Fibroblast of pulmonary artery (primary cell): Measurements from ENCODE around the gene LRRC27.

ENCODE experiments used
- DNase-seq: peaks from one replicate; pipeline ENCODE4 v3.0.0-alpha.2; 2010; ENCODE audit warnings: low read depth
- H3K4me3 ChIP-seq: replicated peaks from 2 replicates; pipeline ENCODE4 v1.5.1; 2011; ENCODE audit warnings: low read depth, mild to moderate bottlenecking, control low read depth, low read length, moderate library complexity
- CTCF ChIP-seq: IDR thresholded peaks from 2 replicates; pipeline ENCODE4 v1.5.1; 2011; ENCODE audit warnings: mild to moderate bottlenecking, control low read depth, low read length, inconsistent platforms; ENCODE audit errors: missing control alignments

Gene LRRC27

GRCh38 chr10:132326925-132327324, 5.1 kb upstream of the LRRC27 start:
- TF ChIP-seq CTCF: no peak
- no peak overlapping the region for H3K4me3 ChIP-seq
- DNase-seq: no peak

GRCh38 chr10:132328106-132328505, 3.9 kb upstream of the LRRC27 start:
- DNase-seq: no peak
- TF ChIP-seq CTCF: no peak
- no peak overlapping the region for H3K4me3 ChIP-seq

GRCh38 chr10:132328738-132329137, 3.3 kb upstream of the LRRC27 start:
- peak overlapping the region; percentile 79 for H3K4me3 ChIP-seq
- DNase-seq: peak; percentile 36
- no peak for TF ChIP-seq CTCF

GRCh38 chr10:132329565-132330485, 2.2 kb upstream of the LRRC27 start:
- peak overlapping the region; percentile 79 for H3K4me3 ChIP-seq
- no peak for TF ChIP-seq CTCF
- peak; percentile 63 for DNase-seq

- H3K4me3 ChIP-seq: peak overlapping the region; percentile 79
- TF ChIP-seq CTCF: no peak
- no peak for DNase-seq
Measured at GRCh38 chr10:132330486-132330833, 1.5 kb upstream of the LRRC27 start.

- DNase-seq: no peak
- H3K4me3 ChIP-seq: peak overlapping the region; percentile 80
- no peak for TF ChIP-seq CTCF
Measured at GRCh38 chr10:132332433-132332754, 401 bp downstream of the LRRC27 start.

- no peak for DNase-seq
- TF ChIP-seq CTCF: no peak
- no peak overlapping the region for H3K4me3 ChIP-seq
Measured at GRCh38 chr10:132333386-132333785, 1.4 kb downstream of the LRRC27 start.
